ENCODE data around the gene SMIM29. TPM values are rescaled to one million over a fixed set of nuclear protein-coding genes. Genes with fewer than 3 reads are reported as not detected.

The SMIM29 gene
- total RNA-seq, 1 donor from 2014 or later: 24.3 TPM

DNA sequence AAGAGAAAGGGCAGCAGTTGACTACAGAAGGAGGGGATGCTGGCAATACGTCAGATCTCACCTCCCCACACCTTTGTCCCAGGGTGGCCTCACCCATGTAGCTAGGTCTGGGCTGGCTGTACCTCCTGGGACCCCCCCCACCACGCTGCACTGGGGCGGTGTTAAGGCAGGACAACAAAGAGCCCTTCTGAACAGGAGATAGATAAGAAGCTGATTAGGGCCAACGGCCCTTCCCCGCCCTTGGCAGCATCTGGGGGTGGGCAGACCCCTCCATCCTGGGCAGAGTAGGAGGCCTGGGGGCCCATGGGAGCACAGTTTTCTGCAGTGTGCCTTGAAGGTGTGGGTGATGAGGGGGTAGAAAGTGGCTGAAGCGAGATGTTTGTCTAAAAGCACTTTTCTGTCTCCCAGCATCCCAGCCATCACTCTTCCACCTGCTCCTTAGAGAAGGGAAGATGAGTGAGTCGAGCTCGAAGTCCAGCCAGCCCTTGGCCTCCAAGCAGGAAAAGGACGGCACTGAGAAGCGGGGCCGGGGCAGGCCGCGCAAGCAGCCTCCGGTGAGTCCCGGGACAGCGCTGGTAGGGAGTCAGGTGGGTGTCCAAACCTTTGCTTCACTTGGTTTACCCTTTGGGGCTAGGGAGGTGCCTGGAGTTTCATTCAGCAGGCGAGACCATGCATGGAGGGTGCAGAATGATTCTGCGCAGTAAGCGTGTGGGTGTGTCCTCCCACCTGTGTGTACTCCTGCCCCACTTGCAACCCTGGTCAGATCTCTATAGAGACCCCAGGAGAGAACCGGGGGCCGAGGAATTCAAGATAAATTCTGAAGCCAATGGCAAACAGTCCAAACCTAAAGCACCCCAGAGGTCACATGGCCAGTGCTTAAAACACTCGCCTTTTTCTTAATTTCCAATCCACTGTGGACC, 8.2 kb downstream of the SMIM29 start:
- no peak for DNase-seq

DNA sequence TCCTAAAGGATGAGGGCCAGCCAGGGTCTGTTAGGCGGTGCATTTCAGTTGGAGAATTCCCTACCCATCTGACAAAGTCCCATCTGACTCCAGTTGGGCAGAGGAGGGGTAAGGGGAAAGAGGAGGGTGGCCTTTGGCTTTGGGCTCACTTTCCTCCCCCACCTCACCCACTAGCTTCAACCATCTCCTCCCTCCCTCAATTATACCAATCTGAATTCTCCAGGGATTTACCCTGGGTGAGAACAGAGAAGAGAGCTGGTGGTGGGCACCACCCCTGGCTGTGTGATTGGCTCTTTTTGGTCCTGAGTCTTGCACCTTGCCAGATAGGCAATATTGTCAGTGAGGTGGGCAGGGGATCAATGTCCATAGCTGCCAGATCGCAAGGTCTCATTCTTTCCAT, 8.9 kb downstream of the SMIM29 start:
- DNase-seq: no peak

DNA sequence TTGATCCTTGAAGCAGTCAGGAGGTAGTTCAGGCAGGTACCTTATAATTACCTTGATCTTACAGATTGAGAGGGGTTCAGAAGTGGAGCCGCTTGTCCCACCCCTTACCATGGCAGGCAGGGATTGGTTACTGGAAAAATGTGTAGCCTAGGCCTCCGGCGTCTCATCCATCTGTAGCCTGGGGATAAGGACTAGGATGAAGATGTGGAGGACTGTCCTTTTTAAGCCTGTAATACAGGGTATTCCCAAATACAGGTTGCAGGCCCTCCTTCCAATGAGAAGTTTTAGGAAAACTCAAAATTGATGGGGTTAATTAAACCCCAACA, 9.3 kb downstream of the SMIM29 start:
- DNase-seq: no peak

DNA sequence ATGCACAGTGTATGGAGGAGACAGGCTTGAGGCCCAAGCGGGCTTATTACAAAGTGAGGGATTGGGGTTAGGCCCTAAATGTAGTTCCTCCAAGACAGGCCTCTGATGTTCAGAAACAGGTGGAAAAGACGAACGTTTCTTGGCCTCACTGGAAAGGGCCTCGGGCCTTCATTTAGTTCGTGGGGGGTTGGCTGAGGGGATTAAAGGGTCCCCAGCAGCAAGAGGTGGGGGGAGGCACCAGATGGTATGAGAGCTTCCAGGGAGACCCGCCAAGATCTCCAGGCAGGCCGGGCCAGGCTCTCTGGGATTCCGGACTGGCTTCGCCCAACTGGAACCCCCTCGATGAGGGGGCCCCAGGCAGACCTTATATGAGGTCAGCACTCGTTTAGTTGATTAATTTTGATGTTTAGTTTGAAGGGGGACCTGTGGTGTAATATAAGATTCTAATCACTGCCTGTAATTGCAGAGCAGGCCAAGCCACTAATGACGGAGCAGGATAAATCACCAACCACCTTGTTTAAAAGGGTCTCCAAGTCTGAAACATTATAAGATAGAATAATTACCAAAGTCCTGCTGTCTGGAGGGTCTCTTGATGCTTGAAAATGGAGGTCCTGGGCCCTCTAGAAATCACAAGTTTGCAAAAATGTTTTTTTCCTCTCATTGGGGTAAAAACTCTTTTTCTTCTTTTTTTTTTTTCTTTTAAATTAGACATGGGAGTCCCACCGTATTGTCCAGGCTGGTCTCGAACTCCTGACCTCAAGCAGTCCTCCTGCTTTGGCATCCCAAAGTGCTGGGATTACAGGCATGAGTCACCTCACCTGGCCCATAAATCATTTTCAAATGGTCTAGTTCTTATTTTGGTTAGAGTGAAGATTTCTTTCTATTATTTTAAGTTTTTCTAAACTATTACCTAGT, 10.0 kb downstream of the SMIM29 start:
- DNase-seq: no peak

DNA sequence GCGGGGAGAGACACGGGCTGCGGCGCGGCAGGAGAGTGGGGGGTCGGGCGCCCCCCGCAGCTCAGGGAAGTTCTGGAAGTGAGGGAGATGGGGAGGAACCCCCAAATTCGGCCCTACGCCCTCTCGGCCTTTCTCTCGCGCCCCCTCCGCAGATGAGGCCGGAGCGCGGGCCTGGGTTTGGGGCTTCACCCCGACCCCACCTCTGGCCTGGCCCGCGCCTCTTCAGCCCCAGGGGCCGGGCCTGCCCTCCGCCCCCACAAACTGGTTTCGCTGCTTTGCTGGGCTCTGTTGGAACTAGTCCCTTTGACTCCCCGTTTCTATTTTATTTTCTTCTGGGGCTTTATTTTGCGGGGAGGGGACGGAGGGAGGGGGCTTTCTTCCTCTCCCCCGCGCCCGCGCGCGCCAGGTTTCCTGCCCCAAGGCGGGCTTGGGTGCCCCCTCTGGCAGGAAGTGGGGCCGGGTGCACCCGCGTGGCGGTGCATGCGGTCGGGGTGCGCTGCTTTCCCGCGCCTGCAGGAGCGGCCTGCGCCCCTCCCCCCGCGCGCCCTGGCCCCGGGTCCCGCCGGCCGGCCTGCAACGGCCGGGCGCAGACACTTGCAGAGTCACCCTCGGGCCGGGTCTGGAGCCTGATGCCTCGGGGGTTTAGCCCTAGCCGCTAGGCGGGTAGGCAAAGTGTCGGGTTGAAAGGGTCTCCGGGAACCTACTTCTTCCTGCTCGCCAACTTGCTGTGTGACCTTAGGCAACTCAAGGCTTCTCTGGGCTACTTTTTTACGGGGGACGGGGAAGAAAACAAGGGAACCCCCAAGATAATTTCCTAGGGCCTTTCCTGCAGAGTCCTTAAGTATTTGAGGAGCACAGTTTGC, 10.9 kb downstream of the SMIM29 start:
- peak; percentile 48 for DNase-seq

DNA sequence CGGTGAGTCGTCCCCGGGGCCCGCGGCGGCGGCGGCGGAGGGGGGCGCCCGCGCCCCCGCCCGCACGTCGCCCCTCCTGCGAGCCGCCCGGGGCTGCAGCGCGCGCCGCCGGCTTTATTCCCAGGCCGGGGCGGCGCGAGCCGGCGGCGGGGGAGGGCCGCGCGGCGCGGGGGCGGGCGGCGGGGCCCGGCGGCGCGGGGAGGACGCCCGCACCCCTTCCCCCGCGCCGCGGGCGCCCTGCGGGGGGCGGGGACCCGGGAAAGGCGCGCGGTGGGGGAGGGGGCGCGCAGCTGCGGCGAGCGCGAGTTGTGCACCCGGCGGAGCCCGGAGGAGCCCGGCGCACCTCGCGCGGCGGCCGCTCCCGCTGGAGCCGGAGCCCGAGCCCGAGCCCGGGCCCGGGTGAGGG, 11.5 kb downstream of the SMIM29 start:
- no peak for DNase-seq

DNA sequence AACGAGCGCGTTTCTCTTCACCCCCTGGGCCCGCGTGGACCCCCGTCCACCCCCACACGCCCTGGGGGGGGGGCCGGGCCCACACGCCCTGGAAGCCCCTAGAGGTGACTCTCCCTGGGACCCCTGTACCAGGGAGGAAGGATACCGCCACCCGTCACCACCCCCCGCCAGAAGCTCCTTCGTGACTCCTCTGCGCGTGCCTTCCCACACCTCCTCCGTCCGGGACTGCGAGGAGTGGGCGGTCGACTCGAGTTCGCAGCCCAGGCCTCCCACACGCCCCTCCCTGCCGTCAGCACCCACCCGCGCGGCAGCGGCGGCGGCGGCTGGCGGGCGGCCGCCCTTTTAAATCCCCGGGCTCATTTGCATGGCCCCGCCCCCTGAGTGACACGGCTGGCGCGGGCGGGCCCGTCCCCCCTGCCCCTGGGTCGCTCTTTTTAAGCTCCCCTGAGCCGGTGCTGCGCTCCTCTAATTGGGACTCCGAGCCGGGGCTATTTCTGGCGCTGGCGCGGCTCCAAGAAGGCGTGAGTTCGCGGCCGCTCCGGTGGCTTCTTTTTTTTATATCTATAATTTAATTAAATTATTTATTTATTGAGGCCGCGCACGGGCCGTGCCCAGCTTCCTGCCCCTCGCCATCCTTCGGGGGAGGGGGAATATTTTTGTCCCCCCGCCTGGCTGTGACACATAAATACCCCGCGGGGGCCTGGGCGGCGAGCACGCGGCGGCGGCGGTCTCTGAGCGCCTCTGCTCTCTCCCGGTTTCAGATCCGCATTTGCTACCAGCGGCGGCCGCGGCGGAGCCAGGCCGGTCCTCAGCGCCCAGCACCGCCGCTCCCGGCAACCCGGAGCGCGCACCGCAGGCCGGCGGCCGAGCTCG, 12.1 kb downstream of the SMIM29 start, which contains the start of gene HMGA1:
HMGA1 (plus strand) TSS at position 431 of the 873 bp plus-strand sequence. CDS start 3,908 bp downstream, outside the sequence.
- DNase-seq: peak; percentile 91

DNA sequence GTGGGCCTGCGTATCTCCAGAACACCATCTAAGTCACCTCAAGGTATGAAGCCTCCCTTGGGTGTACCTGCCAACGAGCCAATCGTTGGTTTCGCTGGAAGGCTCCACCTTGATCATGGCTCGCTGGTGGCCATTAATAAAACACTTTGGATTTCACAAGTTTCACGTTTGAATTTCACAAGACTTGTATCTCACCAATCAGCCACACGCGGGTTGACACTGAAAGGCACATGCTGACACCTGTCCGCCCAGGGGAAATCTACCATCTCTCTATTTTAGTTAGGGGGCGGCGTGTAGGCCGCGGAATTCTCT, 12.7 kb downstream of the SMIM29 start:
- DNase-seq: peak; percentile 46

DNA sequence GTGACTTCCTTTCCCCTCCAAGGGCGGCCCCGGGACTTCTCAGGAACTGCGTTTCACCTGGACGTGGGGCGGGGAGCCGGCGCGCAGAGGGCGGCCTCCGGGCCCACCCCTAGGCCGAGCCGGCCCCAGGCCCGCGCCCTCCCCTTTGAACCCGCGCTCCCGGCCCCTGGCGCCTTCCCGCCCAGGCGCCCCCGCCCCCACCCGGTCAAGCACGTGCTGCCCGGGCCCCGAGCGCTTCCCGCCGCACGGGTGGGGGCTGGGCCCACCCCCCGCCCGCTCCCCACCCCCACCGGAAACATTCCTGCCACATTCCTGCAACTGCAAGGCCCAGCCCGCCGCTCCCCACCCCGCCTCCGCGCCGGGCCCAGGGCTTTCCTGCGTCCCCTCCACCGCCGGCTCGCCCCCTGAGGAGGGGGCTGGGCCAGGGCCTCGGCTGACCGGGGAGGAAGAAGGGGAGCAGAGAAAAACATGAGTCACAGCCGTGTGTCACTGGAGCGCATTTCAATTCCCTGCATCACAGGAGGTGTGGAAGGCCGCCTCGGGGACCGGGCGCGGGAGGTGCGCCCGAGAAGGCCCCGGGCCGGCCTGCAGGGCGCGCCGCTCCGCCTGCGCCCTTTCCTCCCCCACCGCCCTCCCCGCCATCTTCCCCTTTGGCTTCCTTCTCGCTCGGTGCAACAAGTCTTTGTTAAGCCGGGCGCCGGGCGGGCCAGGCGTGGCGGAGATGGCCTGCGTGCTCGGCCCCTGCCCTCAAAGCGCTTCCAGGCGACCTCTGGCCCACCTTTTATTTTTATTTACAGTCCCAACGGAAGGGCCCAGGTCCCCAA, 13.3 kb downstream of the SMIM29 start:
- DNase-seq: peak; percentile 82

DNA sequence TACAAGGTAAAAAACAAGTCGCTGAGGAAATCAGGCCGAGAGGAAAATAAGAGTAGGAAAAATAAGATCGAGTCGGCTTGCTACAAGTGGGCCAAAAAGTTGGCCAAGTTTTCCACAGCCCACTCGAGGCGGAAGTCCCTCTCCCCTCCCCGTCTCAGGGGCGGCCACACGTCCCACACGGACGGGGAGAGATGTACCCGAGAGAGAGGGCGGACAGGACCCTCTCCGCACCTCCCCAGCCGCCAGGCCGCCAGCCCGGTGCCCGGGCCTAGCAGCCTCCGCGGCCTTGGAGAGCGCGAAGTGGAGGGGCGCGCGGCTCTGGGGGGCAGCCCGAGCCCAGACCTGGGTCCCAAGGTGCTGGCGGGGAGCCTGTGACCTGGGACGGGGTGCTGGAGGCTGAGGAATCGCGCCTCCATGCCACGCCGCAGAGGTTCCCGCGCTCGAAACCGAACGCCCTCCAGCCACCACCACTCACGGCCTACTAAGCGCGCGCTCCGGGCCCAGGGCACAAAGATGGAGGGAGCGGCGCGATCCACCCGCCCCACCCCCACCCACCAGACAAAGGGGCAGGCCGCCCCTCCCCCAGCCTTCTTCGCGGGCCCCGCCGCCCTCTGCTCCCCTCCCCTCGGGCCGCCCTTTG, 14.0 kb downstream of the SMIM29 start:
- DNase-seq: no peak

DNA sequence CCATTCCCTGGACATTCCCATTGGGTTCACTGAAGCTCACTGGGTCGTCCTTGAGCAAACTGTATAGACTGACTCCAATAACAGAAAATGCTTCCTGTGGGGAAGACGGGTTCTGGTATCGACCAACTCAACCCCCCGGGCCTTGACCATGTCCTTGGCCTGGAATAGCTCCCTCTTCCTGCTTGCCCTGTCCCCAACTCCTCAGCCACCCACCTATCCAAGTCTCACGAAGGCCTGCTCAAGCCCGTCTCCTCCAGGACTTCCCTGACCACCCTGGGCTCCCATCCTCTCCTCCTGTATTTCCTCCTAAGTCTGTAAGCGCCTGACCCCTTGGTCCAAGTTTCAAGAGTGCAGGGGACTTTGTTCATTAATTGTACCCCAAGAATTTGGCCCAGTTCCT, 14.9 kb downstream of the SMIM29 start:
- no peak for DNase-seq

DNA sequence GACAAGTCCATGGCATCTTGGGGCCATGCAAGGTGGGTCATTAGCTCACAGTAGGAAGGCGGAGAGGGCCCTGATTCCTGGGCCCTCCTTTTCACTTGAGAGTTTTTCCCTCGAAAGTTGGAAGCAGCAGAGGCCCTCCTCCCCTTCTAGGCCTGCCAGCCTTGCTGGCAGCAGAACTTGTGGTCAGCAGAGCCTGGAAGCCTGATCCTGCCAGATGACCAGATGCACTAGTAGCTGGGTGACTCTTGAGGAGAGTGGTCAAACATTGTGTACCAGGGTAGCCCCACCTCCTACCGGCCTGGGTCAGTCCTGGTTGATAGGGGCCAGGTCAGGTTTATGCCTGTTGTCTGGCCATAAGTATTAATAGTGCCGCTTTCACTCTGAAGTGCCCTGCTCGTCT, 15.9 kb downstream of the SMIM29 start:
- DNase-seq: no peak

DNA sequence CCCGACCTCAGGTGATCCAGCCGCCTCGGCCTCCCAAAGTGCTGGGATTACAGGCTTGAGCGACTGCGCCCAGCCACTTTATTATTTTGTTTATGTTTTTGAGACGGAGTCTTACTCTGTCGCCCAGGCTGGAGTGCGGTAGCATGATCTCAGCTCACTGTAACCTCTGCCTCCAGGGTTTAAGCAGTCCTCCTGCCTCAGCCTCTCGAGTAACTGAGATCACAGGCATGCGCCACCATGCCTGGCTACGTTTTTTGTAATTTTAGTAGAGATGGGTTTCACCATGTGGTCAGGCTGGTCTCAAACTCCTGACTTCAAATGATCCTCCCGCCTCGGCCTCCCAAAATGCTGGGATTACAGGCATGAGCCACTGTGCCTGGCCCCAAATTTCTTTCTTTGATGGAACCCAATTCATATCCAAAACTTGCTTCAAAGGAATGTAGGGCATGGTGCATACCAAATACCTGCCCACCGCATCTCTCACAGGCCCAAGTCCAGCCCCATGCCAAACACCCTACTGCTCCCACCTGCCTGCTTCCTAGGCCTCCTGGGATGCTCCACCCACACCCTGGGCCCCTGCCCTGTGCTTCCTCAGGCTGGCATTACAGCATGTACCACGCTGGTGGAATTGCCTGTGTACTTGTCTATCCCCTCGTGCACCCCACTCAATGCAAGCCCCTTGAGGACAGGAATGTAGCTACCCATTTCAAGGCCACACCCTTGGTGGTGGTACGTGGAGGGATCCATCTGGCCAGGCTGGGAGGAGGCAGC, 17.1 kb downstream of the SMIM29 start:
- DNase-seq: no peak

DNA sequence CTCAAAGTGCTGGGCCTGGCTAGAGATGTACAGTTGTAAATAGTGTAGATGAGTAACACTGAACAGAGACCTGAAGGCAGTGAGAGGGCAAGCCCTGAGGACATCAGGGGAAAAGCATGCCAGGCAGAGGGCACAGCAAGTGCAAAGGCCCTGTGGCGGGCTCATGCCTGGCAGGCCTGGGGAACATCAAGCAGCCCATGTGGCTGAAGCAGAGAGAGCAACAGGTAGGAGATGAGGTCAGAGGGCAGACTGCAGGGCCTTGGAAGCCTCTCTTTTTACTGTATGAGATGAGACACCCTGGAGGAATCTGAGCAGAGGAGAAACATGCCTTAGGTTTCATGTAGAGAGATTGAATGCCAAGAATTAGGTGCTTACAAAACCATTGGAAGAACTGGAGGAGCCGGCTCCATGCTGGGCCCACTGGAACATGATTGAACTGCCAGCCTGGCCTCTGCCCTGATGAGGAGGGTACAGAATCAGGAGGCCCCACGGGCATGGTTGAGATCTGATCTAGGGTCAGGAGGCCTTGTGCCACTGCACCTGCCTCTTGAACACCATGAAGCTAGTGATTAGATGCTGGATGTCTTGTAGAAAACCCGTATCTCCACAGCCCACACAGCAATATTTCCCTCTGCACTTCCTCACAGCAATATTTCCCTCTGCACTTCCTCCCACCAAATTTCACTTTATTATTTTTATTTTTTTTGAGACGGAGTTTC, 18.0 kb downstream of the SMIM29 start:
- no peak for DNase-seq

DNA sequence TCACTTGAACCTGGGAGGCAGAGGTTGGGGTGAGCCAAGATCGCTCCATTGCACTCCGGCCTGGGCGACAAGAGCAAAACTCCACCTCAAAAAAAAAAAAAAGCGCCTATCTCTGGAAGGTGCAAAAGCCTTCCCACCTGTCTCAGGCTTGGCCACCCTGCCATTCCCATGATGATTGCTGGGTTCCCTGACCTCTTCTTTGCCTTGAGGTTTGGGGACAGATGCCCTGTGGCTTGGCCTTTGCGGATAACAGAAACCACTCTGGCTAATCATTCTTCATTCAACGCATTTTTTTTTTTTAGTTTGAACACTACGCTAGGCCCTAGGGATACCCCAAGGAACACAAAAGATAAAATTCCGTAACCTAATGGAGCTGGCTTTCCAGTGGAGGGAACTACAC, 18.9 kb downstream of the SMIM29 start:
- no peak for DNase-seq

DNA sequence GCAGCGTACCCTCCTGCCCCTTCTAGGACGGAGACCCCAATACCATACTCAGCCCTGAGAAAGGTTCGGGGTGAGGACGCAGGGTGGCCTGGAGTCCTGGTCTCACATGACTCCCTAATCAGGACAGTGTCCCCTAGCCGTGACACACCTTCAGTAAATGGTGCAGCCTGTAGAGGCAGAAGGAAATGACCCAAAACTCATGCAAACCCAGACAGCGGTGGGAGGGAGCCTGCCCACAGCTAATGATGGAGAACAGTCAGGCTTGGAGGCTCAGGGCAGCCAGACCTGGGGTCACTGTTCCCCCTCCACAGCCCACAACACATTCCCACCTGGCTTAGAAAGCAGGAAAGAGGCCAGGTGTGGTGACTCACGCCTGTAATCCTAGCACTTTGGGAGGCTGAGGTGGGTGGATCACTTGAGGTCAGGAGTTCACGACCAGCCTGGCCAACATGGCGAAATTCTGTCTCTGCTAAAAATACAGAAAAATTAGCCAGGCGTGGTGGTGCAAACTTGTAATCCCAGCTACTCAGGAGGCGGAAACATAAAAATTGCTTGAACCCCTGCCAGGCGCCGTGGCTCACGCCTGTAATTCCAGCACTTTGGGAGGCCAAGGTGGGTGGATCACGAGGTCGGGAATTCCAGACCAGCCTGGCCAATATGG, 20.9 kb downstream of the SMIM29 start:
- no peak for DNase-seq

DNA sequence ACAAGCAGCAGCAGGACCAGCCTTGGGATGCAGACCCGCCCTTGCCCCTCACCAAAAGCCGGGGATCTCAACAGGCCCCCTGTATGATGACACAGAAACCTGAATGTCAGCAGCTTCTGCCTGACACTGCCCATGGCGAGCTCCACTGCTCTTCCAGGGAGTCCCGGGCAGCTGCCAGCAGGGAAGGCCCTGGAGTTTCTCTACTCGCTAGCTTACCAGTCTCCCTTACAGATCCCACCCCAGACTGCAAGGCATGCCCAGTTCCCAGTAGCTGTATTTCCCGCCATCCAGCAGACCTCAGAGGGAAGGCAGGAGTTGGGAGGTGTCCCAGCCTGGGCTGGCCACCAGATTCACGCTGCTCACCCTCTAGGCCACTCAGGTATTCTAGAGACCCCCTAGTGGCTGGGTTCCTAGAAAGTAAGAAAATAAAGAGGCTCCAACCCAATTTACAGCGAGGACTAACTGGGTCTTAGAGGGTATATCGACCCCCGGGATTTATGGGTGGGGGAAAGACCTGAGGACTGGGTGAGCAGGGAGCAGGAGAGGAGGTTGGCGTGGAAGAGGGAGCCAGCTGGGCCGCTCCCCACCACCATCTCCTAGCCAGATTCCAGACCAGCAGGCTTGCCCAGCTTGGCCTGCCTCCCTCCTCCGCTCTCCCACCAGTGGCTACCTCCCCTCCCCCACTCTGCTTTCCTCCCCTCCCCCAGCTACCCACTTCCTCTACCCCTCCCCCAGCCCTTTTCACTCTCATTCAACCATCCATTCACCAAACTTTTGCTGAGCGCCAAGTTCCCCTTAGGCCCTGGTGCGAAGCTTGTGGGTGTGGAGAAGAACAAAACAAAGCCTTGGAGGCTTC, 21.8 kb downstream of the SMIM29 start:
- DNase-seq: no peak

Measured in dermis blood vessel endothelial cell (primary cell).